GM19035 (cell line): ENCODE measurements around the gene KANK2.
"Not testable (repeated sequence)": the region's sequence is repeated elsewhere in the genome, so short reads cannot be mapped to it uniquely, and the experiment has no call there.

Source experiments
- ATAC-seq: cut with Tn5 transposase; IDR thresholded peaks from one replicate; pipeline ENCODE4 v1.9.1; 2021; ENCODE audit not compliant: unreplicated experiment

The KANK2 gene

DNA sequence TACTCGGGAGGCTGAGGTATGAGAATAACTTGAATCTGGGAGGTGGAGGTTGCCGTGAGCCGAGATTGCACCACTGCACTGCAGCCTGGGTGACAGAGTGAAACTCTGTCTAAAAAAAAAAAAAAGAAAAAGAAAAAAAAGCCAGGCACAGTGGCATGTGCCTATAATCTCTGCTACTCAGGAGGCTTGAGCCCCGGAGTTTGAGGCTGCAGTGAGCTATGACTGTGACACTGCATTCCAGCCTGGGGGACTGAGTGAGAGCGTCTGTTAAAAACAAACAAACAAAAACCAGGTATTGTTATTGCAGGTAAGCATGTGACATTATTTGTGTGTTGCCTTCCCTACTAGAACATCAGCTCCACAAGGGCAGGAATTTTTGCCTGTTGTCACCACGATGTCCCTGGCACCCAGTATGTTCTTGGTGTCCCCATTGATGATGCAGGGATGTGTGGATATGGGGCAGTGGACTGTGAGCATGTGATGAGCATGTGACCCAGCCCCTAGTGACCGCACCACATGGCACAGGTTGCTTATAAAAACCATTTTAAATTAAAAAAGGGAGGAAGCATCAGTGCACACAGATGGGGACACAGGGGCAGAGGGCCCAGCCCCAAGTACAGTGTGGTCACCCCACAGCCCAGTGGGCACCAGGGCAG is 1.6 kb upstream of the KANK2 start:
- no peak for ATAC-seq

DNA sequence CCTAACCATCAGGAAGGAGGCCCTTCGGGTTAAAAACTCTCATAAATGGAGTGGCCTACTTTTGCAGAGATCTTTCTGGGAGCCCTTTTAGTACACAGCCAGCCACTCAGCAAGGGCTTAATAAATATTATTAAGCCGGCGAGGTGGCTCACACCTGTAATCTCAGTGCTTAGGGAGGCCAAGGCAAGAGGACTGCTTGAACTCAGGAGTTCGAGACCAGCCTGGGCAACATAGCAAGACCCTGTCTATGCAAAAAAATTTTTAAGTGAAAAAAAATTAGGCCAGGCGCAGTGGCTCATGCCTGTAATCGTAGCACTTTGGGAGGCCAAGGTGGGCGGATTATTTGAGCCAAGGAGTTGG is 810 bp upstream of the KANK2 start:
- ATAC-seq = no peak

DNA sequence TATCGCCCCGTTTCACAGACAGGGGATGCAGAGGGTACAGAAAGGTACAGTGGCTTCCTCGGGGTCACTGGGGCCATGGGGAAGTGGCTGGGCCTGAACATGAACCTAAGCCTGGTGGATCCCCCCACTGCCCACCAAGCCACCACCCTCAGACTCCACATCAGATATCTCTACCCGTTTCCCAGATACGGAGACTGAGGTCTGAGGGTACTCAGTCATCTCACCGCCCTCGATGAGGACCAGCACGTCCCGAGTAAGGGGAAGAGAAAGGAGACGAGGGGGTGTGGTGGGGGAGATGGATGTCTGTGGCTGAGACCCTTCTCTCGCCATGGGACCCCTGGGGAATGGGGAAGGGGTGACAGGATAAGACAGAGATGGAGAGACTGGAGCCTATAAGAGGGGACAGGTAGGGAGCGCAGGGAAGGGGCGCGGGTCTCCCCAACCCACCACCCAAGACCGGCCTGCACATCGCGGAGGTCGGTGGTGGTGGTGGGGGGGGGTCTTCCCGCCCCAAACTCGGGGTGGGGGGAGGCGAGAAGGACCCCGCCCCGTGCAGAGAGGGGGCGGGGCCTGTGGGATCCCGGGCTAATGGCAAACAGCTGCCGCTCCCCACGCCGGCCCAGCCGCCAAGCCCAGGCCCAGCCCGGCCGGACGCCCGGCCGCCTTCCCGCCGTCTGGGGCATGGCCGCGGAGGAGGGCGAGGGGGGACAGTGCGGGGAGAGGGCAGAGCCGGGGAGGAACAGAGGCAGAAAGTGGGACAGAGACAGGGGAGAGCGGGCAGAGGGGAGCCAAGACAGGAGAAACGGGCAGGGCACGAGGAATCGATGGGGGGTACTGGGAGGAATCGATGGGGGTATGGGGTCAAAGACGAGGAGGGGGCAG is 698 bp downstream of the KANK2 start:
- ATAC-seq = no peak

DNA sequence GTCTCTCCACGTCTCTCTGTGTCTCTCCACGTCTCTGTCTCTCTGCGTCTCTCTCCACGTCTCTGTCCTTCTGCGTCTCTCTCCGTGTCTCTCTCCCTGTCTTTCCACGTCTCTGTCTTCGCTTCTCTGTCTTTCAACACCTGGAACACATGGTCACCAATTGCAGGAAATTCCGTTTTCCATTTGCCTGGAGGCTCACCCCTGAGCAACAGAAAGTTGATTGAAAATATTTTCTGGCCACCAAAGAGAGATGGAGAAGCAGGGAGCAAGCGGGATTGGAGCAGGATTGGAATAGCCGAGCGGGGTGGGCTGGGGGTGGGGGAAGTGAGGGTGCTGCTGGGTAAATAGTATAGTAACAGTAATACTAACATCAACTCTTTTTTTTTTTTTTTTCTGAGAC is 1.7 kb downstream of the KANK2 start:
- no peak for ATAC-seq

DNA sequence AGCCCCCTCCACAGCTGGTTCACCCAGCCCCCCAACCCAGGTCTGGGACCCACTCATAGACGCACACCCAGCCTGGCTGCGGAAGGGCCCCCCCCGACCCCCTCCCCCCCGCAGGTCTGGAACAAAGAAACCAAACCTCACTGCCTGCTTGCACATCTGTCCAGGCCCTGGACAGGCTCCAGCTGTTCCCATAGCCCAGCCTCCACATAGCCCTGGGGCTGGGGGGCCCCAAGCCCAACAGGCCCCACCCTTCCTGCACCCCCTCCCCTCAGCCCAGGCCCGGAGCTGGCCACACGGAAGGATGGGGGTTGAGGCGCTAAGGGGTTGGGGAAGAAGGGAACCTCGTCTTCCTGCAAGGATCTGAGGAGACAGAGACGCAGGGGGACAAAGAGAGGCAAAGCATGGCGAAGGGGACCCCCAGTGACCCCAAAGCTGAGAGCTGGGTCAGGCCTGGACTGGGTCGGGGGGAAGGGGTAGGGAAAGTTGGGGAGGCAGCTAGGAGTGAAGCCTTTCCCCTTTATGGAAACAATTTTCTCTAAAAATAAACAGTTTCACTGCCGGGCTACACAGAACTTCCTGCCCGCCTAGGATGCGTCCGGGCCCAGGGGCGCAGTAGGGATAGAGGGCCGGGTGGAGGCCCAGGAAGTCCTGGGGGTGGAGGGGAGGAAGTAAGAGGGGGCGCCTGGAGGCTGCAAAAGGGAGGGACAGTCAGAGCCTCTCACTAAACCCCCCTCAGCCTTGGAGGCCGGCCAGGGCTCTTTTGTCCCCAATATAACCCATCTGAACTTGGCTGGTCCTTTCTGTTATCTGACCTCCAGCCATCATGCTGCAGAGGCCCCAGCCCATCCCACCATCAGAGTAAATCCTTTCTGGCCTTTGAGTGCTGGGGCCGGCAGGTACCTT is 2.4 kb downstream of the KANK2 start:
- ATAC-seq = no peak

DNA sequence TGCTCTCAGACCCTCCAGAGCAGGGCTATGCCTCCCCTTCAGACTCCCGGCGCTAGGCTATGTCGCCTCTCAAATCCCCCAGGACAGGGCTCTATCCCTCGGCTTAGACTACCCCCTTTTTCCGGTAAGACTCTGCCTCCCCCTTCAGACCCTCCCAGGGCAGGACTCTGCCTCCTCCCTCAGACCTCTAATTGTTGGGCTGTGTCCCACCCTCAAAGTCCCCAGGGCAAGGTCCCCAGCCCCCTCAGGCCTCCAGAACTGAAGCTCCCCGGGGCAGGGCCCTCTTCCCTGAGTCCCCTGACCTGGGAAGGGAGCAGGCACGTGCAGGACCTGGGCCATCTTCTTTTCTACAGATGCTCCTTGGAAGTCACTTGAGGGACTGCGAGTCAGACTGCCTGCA is 3.2 kb downstream of the KANK2 start:
- ATAC-seq = no peak

DNA sequence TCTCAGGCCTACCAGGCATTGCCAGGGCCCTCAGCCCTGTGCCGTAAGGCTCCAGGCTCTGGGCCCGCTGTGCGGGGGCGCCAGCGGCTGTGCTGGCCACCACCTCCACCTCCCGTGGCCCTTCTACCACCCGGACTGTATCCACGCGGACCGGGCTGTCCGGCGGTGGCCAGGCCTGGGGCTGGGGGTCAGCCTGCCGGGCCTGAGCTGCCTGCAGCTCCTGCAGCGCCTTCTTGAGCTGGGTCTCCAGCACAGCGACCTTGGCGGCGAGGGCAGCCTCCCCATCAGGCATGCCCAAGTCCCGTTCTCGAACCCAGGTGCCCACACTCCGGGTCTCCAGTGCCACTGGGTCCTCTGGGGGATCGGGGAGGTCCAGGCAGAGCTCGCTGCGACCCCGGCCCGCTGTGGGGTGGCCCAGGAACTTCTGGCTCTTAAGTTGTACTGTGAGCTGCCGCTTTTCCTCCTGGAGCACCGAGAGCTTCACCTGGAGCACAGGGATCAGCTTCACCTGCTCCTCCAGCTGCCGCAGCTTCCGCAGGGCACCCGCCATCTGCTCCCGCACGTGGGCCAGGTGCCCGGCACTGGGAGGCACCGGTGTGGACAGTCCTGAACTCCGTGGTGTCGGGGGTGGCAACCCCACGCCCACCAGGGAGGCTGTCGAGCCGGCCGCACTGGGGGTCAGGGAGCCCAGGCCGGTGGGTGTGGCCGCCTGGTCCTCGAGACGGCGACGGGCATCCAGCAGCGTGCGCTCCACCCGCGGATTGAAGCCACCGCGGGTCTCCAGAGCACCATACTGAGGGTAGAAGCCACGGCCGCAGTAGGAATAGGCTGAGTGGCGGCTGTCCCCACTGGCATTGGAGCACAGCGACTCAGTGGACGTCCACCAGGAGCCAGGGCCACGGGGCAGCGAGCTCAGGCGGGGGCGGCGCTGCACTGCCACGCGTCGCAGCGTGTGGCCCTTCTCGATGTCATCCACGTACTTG is 4.1 kb downstream of the KANK2 start:
- ATAC-seq = no peak

DNA sequence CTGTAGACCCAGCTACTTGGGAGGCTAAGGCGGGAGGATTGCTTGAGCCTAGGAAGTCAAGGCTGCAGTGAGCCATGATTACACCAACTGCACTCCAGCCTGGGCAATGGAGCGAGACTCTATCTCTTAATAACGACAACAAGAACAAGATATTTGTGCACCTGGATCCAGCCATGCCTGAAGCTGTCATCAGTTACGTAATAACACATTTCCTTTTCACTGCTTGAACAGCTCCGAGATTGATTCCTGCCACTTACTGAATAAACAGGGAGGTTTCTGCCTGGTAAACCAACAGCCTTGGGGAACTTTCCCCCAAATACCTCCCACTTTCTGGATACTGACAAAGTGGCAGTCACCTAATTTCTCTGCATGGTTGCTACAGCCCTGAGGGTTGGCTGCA is 5.4 kb downstream of the KANK2 start:
- ATAC-seq = no peak

DNA sequence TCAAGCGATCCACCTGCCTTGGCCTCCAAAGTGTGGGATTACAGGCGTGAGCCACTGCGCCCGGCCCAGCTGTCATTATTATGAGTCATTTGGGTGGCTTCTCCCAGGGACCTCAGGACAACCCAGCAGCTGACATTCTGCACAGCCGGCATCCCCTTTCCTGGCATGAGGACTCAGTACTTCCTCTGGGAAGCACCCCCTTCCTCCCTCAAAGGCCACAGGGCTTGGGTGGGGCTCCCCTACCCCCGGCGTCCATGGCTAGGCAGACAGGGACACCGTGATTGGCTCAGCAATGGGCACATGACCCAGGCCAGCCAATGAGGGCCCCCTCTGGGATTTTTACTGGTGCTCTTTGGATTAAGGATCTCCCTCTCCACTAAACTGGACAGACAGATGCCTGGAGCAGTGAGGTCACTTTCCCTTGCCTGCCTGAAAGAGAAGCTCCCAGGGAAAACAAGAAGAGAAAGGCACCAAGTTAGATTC is 6.0 kb downstream of the KANK2 start:
- no peak for ATAC-seq

DNA sequence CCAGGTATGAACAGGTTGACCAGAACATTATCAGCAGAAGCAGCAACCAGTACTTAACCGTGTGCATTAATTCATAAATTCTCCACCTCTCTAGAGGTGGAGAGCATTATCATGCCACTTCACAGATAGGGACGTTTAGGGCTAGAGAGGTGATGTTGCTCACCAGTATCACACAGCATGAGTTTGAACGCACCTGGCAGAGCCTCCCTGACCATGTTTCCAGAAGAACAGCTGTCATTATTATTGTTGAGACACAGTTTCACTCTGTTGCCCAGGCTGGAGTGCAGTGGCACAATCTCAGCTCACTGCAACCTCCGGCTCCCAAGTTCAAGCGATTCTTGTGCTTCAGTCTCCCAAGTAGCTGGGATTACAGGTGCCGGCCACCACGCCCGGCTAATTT is 6.8 kb downstream of the KANK2 start:
- no peak for ATAC-seq

DNA sequence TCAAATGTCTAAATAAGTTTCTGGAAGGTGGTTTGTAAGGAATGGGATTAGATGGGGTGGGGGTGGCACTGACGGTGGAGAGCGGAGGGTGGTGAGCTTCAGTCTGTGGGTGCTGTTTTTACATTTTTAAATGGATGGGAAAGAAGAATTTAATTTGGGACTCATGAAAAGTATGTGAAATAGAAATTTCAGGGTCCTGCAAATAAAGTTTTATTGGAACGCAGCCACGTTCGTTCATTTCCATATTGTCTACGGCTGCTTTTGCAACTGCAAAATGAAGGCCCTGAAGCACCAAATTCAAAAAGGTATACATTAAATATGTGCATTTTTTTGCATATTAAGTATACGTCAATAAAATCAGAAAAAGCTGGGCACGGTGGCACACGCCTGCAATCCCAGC is 9.9 kb downstream of the KANK2 start:
- no peak for ATAC-seq

DNA sequence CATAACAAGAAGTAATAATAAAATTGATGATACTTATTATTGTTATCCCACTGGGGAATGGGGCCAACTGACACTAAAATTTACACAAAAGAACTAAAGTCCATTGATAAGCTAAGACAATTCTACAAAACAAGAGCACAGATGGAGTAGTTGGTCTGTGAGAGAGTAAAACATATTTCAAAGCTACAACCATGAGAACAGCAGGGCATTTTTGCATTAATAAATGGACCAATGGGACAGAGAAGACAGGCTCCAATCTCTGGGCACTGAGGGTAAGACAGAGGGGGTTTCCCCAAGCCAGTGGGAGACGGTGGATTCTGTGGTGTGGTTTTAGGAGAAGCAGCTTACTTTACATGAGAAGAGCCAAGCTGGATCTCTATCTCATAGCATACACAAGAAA is 14.4 kb downstream of the KANK2 start:
- ATAC-seq = no peak

DNA sequence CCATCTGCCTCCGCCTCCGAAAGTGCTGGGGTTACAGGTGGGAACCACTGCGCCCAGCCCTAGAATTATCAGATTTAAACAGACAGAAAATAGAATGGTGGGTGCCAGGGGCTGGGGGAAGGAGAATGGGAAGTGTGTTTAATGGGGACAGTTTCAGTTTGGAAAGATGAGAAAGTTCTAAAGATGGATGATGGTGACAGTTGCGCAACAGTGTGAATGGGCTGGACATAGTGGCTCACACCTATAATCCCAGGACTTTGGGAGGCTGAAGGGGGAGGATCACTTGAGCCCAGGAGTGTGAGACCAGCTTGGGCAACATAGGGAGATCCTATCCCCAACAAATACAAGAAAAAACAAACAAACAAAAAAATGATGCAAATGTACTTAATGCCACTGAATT is 15.9 kb downstream of the KANK2 start:
- no peak for ATAC-seq

DNA sequence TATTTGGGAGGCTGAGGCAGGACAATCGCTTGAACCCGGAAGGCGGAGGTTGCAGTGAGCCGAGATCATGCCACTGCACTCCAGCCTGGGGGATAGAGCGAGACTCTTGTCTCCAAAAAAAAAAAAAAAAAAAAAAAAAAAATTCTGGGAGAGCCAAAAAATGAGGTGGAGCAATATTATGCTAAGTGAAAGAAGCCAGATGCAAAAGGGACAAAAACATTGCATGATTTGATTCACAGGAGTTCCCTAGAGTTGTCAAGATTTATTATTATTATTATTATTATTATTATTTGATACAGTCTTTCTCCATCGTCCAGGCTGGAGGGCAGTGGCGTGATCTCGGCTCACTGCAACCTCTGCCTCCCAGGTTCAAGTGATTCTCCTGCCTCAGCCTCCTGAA is 16.4 kb downstream of the KANK2 start:
- not testable (repeated sequence) for ATAC-seq

DNA sequence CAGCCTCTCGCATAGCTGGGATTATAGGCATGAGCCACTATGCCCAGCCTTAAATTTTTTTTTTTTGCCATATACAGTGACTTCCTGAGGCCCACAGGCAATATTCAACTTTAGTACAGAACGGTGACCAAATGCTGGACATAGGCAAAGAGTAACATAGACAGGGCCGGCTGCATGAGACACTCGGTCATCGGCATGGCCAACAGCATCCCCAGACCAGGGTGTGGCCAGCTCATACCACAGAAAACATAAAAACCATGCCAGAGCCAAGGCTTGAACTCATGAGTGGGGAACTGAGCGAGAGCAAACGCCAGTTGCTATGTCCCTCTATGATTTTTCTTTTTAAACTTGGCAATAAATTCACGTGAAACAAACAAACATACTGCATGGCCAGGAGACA is 17.0 kb downstream of the KANK2 start:
- no peak for ATAC-seq

DNA sequence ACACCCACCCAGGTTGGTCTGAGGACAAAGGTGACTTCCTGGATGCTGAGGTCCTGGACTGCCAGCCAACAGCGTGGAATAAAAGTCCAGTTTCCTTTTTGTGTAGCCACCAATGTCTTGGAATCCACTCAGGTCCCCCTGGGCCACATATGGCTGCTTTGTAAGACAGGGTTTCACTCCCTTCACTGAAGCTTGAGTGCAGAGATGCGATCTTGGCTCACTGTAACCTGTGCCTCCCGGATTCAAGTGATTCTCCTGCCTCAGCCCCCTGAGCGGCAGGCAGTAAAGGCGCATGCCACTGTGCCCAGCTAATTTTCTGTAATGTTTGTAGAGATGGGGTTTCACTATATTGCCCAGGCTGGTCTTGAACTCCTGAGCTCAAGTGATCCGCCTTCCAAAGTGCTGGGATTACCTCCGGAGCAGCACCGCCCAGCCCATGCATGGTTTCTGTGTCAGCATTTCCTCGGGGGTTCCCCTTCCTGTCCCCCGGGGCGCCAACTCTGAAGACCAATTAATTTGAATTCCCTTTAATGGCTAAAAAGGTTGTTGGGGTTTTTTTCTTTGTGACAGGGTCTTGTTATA is 17.5 kb downstream of the KANK2 start:
- ATAC-seq = no peak

DNA sequence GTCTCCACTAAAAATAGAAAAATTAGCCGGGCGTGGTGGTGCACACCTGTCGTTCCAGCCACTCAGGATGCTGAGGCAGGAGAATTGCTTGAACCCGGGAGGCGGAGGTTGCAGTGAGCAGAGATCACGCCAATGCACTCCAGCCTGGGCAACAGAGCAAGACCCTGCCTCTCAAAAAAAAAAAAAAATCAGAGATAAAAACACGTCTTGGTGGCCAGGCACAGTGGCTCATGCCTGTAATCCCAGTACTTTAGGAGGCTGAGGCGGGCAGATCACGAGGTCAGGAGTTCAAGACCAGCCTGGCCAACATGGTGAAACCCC is 18.2 kb downstream of the KANK2 start:
- ATAC-seq = not testable (repeated sequence)

DNA sequence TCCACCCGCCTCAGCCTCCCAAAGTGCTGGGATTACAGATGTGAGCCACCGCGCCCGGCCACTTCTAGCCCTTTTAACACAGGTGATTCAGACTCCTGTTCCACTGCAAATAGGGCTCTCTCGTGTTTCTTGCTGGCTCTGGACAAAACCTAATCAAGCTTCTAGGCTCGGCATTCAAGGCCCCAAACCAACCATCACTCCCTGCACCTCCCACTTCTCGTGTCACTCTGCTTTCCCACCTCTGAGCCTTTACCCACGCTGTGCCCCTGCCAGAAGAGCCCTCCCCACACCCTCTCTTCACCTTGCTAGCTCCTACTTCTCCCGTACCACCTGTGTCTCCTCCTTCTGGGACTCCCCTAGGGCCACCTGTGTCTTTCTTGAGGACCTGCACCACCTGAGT is 19.8 kb downstream of the KANK2 start:
- ATAC-seq = no peak

DNA sequence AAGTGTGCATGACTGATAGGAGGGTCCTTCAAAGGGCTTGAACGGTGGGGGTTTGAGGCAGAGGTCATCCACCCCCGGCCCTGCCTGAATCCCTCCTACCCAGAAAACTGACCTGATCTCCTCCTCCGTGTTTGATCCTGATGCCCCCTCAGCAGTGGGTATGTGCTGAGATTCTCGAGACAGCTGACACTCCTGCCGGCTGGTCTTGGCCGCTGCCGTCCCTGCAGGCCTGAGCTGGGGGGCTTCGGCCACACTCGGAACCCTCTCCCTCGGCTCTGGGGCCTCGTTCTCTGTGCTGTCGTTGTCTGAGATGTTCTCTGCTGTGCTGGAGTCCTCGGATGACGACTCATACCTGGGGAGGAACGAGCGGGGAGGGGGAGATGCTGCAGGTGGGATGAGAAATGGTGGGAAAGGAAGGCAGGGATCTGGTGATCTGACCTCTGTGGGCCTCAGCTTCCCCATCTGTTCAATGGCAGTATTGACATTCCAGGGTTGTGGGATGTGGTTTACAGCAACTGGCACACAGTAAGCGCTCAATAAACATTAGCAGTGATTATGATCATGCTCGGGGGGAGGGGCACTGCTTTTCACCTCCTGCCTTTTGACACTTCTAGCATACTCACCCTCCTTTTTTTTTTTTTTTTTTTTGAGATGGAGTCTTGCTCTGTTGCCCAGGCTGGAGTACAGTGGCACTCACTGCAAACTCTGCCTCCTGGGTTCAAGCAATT is 20.7 kb downstream of the KANK2 start:
- no peak for ATAC-seq
